ENCODE results near the gene KCNC1. TPM values are rescaled to one million over a fixed set of nuclear protein-coding genes. Genes with fewer than 3 reads are reported as not detected.
A peak's percentile ranks its signal among the peaks of the same experiment; 100 is the strongest.

Gene KCNC1
- total and polyA plus RNA-seq, 7 donors, result 0.36 to 1.9 (median 0.48) TPM; not detected in 3

DNA sequence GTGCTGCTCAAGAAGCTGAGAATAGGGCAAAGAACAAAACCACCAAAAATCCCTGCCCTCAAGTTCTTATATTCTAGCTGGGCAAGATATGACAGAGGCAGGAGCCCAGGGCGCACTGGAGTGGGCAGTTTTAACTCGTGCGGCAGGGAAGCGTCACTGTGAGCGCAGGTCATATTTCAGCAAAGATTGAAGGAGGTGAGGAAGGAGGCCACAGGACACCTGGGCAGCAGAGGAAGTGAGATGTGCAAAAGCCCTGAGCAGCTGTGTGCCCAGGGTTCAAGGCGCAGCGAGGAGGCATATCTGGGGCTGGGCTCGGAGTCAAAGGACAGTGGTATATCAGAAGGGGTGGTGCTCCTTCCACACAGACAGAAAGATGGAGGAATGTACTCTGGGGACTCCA lies 13.5 kb downstream of the KCNC1 start:
- TF ChIP-seq POLR2A (IDR thresholded peaks at IDR 0.05) (no peak), POLR2AphosphoS5 (IDR thresholded peaks at IDR 0.05) (no peak), EP300 (IDR thresholded peaks at IDR 0.05) (no peak)
- TF ChIP-seq, protein P1, sequence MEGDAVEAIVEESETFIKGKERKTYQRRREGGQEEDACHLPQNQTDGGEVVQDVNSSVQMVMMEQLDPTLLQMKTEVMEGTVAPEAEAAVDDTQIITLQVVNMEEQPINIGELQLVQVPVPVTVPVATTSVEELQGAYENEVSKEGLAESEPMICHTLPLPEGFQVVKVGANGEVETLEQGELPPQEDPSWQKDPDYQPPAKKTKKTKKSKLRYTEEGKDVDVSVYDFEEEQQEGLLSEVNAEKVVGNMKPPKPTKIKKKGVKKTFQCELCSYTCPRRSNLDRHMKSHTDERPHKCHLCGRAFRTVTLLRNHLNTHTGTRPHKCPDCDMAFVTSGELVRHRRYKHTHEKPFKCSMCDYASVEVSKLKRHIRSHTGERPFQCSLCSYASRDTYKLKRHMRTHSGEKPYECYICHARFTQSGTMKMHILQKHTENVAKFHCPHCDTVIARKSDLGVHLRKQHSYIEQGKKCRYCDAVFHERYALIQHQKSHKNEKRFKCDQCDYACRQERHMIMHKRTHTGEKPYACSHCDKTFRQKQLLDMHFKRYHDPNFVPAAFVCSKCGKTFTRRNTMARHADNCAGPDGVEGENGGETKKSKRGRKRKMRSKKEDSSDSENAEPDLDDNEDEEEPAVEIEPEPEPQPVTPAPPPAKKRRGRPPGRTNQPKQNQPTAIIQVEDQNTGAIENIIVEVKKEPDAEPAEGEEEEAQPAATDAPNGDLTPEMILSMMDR (IDR thresholded peaks at IDR 0.05), result no peak
- DNase-seq, result peak; percentile 24
- H3K27ac ChIP-seq, result no peak overlapping the region
- H3K4me3 ChIP-seq, result no peak overlapping the region
- intact Hi-C loops (cut with DNase I), result no loop called here
- no peaks in the 10 kb centered on the region for H3K36me3 ChIP-seq
- H3K4me1 ChIP-seq, result no peaks in the 10 kb centered on the region
- H3K9me3 ChIP-seq, result no peaks in the 10 kb centered on the region
- 83 to 95% methylated on average over 8 of the region's 8 CpGs for WGBS, 2 donors
- peaks cover 0 to 7% (median 0%) of the 10 kb centered on the region in 3 donors for H3K27me3 ChIP-seq

DNA sequence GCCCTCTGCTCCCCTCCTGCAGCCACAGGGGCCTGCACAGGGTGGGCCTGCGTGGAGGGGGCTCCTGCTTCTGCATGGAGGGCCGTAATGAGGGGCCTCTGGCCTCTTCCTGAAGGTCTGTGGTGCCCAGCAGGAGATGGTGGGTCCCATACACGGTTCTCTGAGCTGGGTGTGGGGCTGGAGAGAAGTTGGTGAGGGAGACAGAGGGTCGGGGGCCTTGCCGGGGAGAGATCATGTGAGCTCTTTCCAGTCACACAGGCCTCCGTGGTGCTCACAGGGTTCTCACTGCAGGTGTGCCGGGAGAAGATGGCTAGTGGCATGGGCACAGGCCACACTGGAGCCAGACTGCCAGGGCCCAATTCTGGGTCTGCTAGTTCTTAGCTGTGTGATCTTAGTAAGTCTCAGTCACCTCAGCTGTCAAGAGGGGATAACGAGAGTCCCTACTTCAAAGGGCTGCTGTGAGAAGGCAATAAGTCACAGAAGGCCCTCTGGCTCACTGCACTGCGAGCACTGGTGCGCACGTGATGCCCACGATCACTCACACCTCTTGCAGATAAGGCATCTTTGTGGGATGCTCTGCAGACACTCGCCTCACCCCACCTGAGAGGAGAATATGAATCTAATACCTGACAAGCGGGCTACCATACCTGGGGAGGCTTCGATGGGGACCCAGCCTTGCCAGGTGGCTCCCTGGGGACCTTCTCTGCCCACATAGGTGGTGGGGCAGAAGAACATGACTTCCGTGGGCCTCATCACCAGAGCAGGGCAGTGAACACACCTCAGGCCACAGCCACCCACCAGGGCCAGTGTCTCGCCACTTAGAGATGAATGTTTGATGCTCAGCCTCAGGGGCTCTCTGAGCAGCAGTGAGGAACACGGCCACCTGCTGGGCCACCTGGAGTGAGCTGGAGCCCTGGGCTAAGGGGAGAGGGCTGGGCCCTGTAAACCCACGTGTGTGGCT lies 14.5 kb downstream of the KCNC1 start:
- TF ChIP-seq POLR2A (IDR thresholded peaks at IDR 0.05), result no peak
- TF ChIP-seq POLR2AphosphoS5 (IDR thresholded peaks at IDR 0.05), result no peak
- no peak for TF ChIP-seq EP300 (IDR thresholded peaks at IDR 0.05)
- TF ChIP-seq, protein P1 (IDR thresholded peaks at IDR 0.05), result no peak
- Histone ChIP-seq H3K9me3 (no peaks in the 10 kb centered on the region), H3K27me3 (peaks cover 0 to 7% (median 0%) of the 10 kb centered on the region in 3 donors), H3K4me3 (no peak overlapping the region), H3K27ac (no peak overlapping the region), H3K4me1 (no peaks in the 10 kb centered on the region), H3K36me3 (no peaks in the 10 kb centered on the region)
- DNase-seq, result peak; percentile 51
- 74 to 80% methylated on average over 19 of the region's 19 CpGs for WGBS, 2 donors
- intact Hi-C loops (cut with DNase I), result no loop called here

- intact Hi-C loops (cut with DNase I), result no loop called here
- TF ChIP-seq, protein P1 (IDR thresholded peaks at IDR 0.05), result no peak
- no peak for TF ChIP-seq EP300 (IDR thresholded peaks at IDR 0.05)
- TF ChIP-seq POLR2A (IDR thresholded peaks at IDR 0.05), result no peak
- no peak for TF ChIP-seq POLR2AphosphoS5 (IDR thresholded peaks at IDR 0.05)
- H3K27ac ChIP-seq, result no peak overlapping the region
Measured at GRCh38 chr11:17750013-17750800, 15.6 kb downstream of the KCNC1 start.

DNA sequence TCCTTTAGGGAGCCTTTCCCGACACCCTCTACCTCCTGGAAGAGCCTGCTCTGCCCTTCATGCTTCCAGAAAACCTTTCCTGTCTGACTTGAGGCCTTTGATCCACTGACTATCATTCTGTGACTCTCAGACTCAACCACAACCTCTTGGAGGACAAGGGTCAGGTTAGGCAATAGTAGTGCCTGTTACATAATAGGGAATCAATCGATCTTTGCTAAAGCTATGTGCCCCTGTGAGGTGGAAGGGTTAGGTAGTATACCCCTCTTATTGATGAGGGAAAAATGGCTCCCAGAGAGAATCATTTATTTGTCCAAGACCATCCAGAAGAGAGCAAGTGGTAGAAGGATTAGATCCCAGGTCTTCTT lies 16.2 kb downstream of the KCNC1 start:
- DNase-seq, result no peak
- H3K4me3 ChIP-seq, result no peak overlapping the region
- no peaks in the 10 kb centered on the region for H3K36me3 ChIP-seq
- TF ChIP-seq, protein P1 (IDR thresholded peaks at IDR 0.05), result no peak
- TF ChIP-seq POLR2AphosphoS5 (IDR thresholded peaks at IDR 0.05) (no peak), EP300 (IDR thresholded peaks at IDR 0.05) (no peak), POLR2A (IDR thresholded peaks at IDR 0.05) (no peak)
- 50 to 53% methylated on average over 2 of the region's 2 CpGs for WGBS, 2 donors
- no peaks in the 10 kb centered on the region for H3K4me1 ChIP-seq
- no peak overlapping the region for H3K27ac ChIP-seq
- H3K9me3 ChIP-seq, result no peaks in the 10 kb centered on the region
- H3K27me3 ChIP-seq, result peaks cover 0 to 7% (median 0%) of the 10 kb centered on the region in 3 donors
- intact Hi-C loops (cut with DNase I), result no loop called here

More at GRCh38 chr11:17750013-17750800, 15.6 kb downstream of the KCNC1 start:
- peaks cover 0 to 7% (median 0%) of the 10 kb centered on the region in 3 donors for H3K27me3 ChIP-seq
- no peaks in the 10 kb centered on the region for H3K9me3 ChIP-seq
- peak; percentile 48 for DNase-seq
- no peaks in the 10 kb centered on the region for H3K36me3 ChIP-seq
- H3K4me3 ChIP-seq, result no peak overlapping the region
- 68 to 75% methylated on average over 13 of the region's 13 CpGs for WGBS, 2 donors
- no peaks in the 10 kb centered on the region for H3K4me1 ChIP-seq

Measured in sigmoid colon (tissue), 7 donors.